Nephron progenitor cell (in vitro differentiated cells): ENCODE measurements around the gene C13orf46.

Source experiments
- DNase-seq: peaks from one replicate; pipeline ENCODE4 v3.0.0; 2021
- H3K27ac Mint-ChIP-seq: 2 replicates; pipeline ENCODE4 v1.8.0; 2021; ENCODE audit warnings: mild to moderate bottlenecking, moderate library complexity, mixed read lengths
- H3K27me3 Mint-ChIP-seq: 2 replicates; pipeline ENCODE4 v1.8.0; 2021; ENCODE audit warnings: mild to moderate bottlenecking, low read depth, mixed read lengths; ENCODE audit not compliant: poor library complexity
- H3K36me3 Mint-ChIP-seq: 2 replicates; pipeline ENCODE4 v1.8.0; 2021; ENCODE audit warnings: low read depth, mixed read lengths
- H3K4me1 Mint-ChIP-seq: 2 replicates; pipeline ENCODE4 v1.8.0; 2021; ENCODE audit warnings: mixed read lengths
- H3K4me3 Mint-ChIP-seq: 2 replicates; pipeline ENCODE4 v1.8.0; 2021; ENCODE audit warnings: mild to moderate bottlenecking, moderate library complexity, mixed read lengths
- H3K9me3 Mint-ChIP-seq: 2 replicates; pipeline ENCODE4 v1.8.0; 2021; ENCODE audit warnings: mild to moderate bottlenecking, moderate library complexity, mixed read lengths
- CTCF ChIP-seq: fragments of 200-600 bp; sonication (generic); IDR thresholded peaks from 2 replicates; pipeline ENCODE4 v1.5.0; 2021; ENCODE audit warnings: antibody characterized with exemption

Gene C13orf46

DNA sequence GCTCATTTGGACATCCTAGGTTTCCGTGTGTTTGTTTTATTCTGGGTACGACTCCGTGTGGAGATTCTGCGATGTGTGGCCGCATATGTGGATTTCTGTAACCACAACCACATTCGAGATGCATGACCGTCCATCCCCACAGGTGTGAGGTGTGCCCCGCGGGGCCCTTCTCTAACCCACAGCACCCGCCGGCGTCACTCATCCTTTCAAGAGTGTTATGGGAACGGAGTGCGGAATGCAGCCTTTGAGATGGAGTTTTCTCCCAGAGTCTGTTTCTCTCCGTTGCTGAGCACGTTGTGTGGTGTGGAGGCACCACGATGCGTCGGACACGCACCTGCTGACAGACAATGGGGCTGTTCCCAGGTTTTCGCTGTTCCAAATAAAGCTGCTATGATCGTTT is 40.0 kb downstream of the C13orf46 start:
- DNase-seq = no peak
- H3K27ac Mint-ChIP-seq = no peak overlapping the region
- H3K36me3 Mint-ChIP-seq = no peaks in the 10 kb centered on the region
- peaks cover 64% of the 10 kb centered on the region for H3K4me1 Mint-ChIP-seq
- H3K9me3 Mint-ChIP-seq = no peaks in the 10 kb centered on the region
- no peak overlapping the region for H3K4me3 Mint-ChIP-seq
- TF ChIP-seq CTCF = no peak
- peaks cover 11% of the 10 kb centered on the region for H3K27me3 Mint-ChIP-seq

GRCh38 chr13:113931841-113932459 is 41.9 kb downstream of the C13orf46 start:
- Mint-ChIP-seq H3K27ac (peak overlapping the region; percentile 51), H3K4me3 (no peak overlapping the region), H3K27me3 (peaks cover 4% of the 10 kb centered on the region), H3K4me1 (peaks cover 46% of the 10 kb centered on the region), H3K9me3 (no peaks in the 10 kb centered on the region), H3K36me3 (no peaks in the 10 kb centered on the region)
- no peak for TF ChIP-seq CTCF
- no peak for DNase-seq

GRCh38 chr13:113930671-113931637 is 42.9 kb downstream of the C13orf46 start:
- H3K27me3 Mint-ChIP-seq = peaks cover 3% of the 10 kb centered on the region
- no peak overlapping the region for H3K27ac Mint-ChIP-seq
- no peaks in the 10 kb centered on the region for H3K9me3 Mint-ChIP-seq
- no peak for DNase-seq
- H3K4me1 Mint-ChIP-seq = peaks cover 38% of the 10 kb centered on the region
- no peaks in the 10 kb centered on the region for H3K36me3 Mint-ChIP-seq
- H3K4me3 Mint-ChIP-seq = no peak overlapping the region
- TF ChIP-seq CTCF = no peak

- Mint-ChIP-seq H3K27me3 (peaks cover 3% of the 10 kb centered on the region), H3K36me3 (no peaks in the 10 kb centered on the region), H3K4me3 (no peak overlapping the region), H3K9me3 (no peaks in the 10 kb centered on the region), H3K4me1 (peaks cover 28% of the 10 kb centered on the region), H3K27ac (no peak overlapping the region)
- TF ChIP-seq CTCF = no peak
- no peak for DNase-seq
Observed at GRCh38 chr13:113929628-113930615, 44.0 kb downstream of the C13orf46 start.

GRCh38 chr13:113928685-113929627 is 44.9 kb downstream of the C13orf46 start:
- Mint-ChIP-seq H3K36me3 (no peaks in the 10 kb centered on the region), H3K9me3 (no peaks in the 10 kb centered on the region), H3K27me3 (peaks cover 3% of the 10 kb centered on the region), H3K4me1 (peaks cover 18% of the 10 kb centered on the region), H3K27ac (no peak overlapping the region), H3K4me3 (no peak overlapping the region)
- no peak for DNase-seq
- no peak for TF ChIP-seq CTCF
